GM18519 (cell line): ENCODE measurements around the gene MTCL3.

Source experiments
- ATAC-seq: cut with Tn5 transposase; IDR thresholded peaks from one replicate; pipeline ENCODE4 v1.9.1; 2021; ENCODE audit warnings: mild to moderate bottlenecking, moderate library complexity; ENCODE audit not compliant: unreplicated experiment, low FRiP score

The MTCL3 gene

DNA sequence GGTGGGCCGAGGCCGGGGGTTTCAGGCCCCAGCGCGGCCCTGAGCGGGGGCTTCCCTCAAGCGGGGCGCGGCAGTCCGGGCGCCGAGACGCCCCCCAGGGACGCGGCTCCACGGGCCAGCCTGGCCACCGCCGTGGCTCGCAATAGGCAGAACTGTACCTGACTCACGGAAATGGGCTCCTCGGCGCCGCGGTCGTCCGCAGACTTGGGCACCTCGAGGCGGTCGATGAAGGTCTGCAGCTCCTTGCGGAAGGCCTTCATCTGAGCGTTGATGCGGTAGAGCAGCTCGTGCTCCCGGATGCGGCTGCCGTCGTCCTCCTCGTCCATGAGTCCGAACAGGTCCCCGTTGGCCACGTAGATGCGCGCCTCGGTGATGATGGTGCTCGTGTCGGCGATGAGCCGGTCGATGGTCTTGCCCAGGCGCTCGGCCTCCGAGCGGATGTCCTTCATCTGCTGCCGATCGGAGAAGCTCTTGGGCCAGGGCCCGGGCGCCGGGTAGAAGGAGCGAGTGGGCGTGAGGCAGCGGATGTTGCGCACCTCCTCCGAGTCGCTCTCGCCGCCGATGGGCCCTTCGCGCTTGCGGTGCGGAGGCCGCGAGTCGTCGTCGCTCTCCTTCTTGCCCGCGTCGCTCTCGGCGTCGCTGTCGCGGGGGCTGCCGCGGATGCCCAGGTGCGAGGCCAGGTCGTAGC is 43.9 kb downstream of the MTCL3 start:
- ATAC-seq, result no peak

DNA sequence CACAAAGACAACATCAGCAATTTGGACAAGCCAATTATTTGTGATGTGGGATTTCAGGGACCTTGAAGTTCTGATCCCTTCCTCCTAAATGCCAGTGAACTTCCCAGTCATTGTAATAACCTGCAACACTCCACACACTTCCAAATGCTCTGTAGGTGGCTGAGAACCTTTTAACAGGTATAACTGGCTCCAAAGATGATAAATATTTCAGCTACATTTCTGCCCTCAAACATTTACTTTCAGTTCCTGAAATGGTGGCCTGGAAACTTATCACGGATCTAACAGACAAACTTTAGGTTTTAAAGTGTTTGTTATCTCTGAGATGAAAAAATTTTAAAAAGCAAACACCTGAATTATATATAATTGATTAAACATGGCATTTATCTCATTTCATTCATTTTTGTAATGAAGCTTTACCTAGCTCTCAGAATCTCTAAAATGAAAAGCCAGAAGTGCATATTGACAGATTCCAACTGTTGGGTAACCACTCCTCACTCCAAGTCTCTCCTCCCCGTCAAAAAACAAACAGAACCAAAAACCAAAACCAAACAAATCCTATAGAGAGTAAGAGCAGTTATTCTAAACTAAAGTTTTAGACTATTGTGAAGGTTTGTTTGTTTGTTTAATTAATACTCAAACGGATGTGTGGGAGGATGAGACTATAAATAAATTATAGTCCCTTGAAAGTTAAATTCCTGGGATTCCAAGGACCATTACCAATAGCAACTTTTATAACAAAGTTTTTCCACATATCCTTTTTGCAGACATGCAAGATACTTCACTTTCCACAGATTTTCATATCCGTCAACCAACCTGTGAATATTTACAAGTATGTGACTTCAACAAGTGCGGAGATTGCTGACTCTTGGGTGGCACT is 47.5 kb downstream of the MTCL3 start:
- no peak for ATAC-seq

DNA sequence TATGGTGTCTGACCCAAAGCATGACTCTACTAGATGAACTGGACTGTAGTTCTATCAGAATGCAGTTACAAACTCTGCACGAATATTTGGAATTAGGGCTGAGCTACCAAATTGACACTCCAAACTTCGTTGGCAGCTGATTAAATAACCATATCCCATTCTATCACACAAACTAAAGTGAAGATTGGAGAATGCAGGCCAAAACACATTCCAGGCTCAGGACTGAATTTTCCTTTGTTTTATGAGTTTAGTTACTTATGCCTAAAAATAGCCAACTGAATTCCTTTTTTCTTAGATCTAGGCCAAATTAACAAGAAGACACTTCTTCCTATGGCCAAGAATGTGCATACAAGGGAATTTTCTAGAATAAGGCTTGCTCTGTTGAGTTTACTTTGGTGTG is 50.2 kb downstream of the MTCL3 start:
- ATAC-seq, result no peak

DNA sequence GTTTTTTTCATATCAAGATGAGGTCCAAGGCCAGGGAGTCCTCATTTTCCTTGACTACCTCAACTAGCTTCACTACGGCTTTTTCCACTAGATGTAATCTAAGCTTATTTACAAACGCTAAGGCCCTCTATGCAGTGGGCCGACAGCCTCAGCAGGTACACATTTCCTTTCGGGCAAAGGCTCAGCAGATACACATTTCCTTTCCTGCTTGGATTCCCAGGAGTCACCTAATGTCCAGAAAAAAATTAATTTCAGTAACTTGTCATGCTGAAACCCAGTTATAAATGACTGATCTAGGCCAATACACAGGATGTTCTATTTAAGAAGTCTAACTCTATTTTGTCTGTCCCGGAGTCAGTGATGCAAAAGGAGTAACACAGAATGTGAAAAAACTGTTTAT is 52.7 kb downstream of the MTCL3 start:
- no peak for ATAC-seq

DNA sequence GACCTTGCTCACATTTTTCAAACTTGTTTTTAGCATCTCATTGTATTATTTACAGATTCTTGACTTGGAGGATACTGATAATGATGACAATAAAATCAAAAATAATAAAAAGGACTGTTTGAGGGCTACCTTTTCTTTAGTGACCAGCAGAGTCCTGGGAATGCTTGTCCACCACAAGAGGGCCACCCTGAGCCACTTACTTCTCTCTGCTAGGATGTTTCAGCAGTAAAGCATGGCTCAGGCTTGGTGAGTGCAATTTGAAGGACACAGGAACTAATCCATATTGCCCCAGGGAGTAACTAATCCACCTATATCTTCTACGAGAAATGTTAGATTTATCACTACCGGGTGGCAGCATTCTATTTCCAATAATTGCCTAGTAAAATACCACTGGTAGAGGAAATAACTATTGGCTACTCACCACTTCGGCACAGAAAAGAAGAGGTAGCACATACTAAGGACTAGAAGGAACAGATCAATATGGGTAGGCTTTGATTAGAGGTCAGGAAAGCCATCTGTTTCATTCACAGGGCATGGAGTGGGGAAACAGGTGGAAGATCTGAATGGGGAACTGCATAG is 54.2 kb downstream of the MTCL3 start:
- ATAC-seq, result peak; percentile 84

DNA sequence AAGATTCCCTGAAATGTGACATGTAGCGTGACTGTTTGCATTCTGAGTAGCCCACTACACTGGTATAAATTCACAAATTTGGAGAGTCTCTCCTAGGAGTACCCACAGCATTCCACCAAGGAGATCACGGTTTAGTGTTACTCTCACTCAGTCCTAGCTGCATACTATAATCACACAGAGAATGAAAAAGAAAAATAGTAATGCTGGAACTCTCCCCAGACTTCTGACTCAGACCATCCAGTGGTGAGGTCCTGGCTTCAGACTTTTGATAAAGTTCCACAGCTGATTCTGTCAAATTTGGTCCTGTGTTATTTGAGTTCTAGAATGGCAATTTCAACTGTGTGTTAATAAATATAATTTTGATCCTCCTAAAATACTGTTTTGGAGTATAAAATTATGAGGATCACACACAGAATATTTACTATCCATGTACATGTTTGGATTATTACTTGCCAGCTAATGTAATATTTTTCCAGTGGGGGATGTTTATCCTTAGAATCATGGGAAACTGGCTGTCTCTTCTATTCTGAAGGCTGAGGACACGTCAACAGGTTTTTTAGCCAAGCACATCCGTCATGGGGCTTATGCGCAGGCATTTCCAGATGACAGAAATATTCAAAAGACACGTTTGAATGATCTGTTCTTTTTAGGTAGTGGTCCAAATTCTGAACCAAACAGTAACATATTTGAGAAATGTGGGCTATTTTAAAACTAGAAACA is 54.8 kb downstream of the MTCL3 start:
- no peak for ATAC-seq

DNA sequence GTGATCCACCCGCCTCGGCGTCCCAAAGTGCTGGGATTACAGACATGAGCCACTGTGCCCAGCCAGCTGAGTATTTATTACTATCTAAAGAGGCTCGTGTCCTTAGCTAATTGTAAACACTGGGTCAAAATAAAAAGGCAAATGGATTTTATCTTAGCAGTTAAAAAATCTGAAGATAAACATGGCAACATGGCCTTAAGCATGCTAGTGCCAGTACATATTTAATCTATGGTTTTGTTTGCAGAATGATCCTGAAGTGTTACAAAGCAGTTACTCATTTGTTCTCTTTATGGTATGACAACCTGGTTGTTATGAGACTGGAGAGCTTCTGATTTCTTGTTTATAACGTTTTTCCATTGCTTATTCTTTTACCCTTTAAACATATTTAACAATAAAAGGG is 56.1 kb downstream of the MTCL3 start:
- no peak for ATAC-seq

DNA sequence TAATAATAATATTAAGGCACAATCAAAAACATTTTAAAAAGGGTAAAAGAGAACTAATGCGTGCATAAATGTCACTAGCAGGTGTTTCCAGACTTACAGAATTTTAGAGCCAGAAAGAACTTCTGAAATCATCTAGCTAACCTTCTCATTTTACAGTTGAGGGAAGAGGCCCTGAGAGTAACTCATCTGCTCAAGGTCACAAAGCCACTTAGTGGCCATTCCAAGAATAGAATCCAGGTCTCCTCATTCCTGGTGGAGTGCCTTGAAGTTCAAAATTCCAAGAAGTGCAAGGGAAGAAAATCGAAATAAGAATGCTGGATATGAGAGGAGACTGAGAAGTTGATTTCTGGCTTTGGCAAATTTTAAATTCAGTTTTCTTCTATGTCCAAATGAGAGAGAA is 56.8 kb downstream of the MTCL3 start:
- ATAC-seq, result no peak

DNA sequence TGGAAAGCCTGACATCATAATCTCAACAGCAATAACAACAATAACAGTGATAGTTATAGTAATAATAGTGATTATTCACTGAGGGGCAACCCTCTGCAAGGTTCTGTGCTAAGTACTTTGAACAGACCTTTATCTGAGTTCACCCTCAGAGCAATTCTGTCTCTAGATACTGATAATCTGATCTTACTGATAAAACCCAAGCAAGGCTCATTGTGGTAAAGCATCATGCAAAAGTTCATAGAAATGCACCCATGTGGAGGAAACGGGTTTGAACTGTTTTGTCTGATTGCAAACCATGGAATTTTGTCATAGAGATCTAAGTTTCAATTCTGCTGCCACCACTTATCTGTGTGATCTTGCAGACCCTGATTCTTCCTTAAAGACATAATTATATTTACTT is 58.7 kb downstream of the MTCL3 start:
- ATAC-seq, result no peak

DNA sequence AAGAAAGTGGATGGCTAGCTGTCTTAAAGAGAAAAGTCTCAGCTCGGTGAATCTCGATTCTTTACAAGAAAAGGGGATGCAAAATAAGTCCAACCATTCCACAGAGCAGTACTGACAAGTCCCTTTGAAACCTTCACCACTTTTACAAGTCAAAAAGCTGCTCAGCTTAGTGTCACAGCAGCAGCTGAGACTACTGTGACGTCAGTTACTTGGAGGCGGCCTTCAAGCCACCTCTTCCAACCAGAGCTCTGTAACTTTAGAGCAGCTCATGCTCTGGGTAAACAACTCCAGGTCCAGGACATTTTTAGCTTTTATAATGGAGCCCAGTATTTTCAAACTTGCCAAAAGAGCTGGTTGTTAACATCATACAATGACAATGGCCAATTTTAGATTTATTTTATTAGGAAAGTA is 59.9 kb downstream of the MTCL3 start, which contains the start of gene KIAA0408:
TSS of gene KIAA0408 (minus strand) at position 159 of the 411 bp plus-strand sequence. CDS start 5,408 bp downstream, outside the sequence.
- no peak for ATAC-seq

DNA sequence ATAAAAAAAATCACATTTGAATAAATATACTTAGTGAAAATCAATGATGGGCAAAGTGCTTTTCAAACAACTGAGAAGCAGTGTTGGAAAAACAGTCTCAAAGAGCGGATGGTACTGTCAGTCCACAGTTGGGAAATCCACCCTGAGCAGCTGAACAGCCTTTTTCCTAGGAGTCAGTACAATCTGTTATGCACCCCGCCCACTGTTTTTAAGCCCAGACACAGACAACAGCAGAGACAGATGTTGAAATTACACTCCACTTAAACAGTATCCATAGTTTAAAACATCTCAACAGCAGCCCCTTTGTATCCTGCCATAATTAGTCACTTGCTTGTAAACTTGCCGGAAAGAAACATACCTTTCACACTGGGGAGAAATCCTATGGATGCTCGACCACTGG is 60.3 kb downstream of the MTCL3 start:
- ATAC-seq, result no peak

DNA sequence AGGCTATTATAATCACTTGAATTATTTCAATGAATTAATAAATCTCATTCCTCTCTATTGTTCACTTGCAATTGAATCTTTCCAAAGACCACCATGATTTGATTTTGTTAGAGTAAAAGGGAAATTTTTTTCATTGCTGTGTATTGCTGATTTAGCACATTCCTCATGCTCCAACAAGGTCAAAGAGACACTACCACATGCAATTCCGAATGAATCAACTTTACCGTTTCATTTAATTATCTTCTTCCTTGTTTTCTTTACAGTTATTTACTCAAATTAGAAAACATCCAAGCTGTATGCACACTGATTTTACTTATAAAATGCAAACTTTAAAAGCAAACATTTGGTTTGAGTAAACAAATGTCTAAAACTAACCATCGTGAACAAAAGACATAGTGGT is 60.9 kb downstream of the MTCL3 start:
- no peak for ATAC-seq

DNA sequence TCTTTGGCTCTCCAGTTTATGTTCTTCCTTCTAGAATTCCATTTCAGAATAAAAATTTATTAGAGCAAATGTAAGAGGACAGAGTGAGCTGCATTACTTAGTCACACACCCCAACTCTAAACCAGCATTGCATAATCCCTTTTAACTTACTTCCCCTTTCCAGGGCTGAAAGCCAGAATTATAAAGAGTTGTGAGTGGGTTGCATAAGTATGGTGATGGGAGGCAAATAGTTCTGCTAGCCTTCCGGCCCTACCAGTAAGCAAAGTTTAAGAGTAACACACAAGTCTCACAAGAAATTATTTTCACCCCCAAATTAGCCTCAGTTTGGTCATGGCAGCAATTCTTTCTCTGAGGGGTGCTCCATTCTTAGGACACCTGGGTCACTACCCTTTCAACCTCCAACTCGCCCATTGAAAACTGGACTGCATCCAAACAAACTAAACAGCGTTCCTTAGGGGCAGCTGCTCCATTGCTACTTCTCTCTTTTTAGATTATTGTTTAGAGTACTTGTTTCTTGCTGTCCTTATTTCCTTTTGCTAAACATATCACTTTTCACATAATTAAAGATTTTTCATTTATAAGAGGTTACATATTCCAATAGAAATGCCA is 61.6 kb downstream of the MTCL3 start:
- ATAC-seq, result no peak

DNA sequence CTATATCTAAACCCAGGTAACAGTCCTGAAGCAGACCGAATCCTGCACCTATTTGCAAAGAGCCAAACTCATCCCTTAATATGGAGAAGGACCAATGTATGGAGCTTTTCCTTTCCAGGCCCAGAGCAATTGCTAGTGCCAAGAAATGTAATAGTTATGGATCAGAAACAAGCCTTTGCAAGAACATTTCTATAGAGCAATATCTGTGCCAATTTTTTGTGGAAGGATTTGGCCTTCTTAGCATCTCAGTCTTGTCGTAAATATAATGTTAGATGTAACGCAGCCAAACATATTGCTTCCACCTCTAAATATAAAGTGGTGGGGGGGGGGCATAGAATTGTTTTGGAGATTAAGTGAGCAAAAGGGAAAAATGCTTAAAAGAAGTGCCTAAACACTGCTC is 62.7 kb downstream of the MTCL3 start:
- ATAC-seq, result no peak

DNA sequence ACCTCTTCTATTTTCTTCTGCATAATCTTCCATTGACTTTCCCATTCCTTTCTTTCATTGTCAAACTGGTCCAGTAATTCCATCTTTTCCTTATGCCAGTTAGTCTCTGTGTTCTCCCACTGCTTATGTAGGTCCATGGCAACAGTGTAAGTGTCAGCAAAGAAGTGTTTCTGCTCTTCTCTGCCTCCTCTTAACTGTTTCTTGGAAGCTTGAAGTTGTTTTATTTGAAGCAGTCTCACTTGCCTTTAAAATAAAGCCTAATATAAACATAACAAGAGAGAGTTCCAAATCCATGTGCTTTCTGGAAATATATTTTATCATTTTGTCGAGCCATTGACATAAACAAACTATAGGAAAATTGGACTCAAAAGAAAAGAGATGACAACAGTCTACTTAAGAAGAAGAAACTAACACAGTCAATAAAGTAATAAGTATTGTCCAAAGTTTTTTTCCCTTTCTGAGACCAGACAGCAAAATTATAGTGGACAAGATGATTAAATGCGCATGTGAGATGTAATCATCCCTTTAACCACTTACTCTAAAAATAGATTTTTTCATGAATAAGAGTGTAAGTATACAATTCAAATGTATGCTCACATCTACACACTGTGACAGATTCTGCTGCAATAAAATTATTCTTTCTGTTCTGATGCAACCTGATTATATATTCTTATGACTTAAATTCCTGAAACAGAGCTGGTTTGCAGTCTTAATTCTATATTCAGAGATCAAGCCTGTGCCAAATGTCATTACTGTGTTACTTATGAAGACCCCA is 65.1 kb downstream of the MTCL3 start:
- ATAC-seq, result no peak

DNA sequence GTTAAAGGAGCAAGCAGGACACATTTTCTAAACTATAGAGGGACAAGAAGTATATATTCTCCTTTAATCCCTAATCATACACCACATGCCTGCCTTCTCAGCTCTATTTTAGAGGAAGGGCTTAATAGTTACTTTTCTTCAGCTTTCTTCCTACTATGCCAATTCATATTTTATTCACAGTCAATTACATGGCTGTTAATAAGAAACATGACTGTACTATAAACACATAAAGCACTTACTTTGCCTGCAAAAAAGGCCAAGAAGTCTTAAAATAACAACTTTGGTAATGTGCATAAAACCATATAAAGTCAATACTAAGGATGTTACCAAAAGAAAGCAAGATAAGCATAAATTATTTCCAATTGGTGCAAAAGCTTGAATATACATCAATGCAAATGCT is 66.3 kb downstream of the MTCL3 start:
- ATAC-seq, result no peak

DNA sequence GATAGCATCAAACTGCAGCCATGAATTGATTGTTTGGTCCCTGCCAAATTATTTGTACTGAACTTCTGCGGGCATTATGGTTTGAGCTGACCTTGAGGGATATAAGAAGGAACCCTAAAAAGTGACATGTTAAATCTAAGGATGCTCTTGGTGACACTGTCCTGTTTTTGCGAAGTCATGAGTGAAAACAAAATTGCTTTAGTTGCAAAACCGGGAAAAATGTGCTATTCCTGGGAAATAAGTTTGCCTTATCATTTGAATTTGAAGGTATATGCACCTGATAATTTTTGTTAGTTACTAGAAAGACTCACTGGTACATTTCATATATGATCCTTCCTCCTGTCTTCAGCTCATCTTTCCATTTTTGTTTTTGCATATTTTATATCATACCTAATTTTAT is 67.7 kb downstream of the MTCL3 start:
- no peak for ATAC-seq

DNA sequence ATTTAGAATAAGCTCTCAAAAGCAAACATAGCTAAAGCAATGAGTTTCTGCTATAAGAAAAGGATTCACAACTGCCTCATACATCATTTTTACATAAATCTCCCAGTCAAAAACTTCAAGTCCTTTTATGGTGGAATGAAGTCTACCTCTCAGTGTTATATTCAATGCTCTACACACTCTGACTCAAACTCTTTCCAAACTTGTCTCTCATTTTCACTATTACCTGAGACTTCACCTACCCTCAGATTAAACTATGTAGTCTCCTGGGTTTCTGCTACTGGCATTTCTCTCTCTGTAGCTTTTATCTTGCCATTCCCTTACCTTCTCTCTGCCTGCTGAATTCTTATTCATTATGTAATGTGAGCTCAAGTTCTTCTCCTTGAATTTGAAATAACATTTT is 71.4 kb downstream of the MTCL3 start:
- no peak for ATAC-seq

DNA sequence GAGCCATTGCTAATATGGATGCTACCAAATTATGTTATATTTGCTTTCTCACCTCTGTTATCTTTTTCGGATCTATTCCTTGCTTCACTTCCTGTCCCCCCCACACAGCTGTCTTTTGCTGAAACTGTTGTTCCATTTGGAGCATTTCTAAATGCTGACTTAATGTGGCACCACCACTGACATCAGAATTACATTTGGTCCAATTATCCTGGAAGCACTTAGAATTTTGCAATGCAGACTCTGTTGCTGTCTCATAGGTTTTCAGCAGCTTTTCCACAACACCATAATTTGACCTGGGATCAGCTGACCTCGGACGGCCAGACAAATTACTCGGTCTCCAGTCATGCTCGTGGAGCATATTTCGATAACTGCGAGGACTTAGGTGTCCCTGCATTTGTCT is 72.8 kb downstream of the MTCL3 start:
- no peak for ATAC-seq

DNA sequence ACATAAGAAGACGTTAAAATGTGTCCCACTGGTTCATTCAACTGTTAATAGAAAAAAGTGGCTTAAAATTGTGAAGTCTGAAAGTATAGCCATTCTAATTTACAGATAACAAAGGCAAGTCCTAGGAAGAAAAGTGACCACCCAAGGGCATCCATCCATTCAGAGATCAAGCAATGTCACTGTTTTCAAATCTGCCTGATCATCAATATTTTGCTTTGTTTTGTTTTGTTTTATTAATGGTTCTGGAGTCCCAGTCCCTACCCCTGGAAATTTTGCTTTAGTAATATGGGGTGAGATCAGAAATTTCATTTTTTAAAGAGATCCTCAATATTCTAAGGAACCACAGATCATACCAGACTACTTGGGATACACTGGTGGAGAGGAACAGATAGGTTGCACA is 77.3 kb downstream of the MTCL3 start:
- no peak for ATAC-seq
